ENCODE results near the gene ZNF75A. TPM values are rescaled to one million over a fixed set of nuclear protein-coding genes. Genes with fewer than 3 reads are reported as not detected.

Gene ZNF75A
- total and polyA plus RNA-seq, 8 donors, result 8.0 to 52.5 (median 16.4) TPM

- H3K27ac ChIP-seq, result peak overlapping the region; percentile 98 to 100 (median 99)
- DNase-seq, result no peak
- no peak for TF ChIP-seq POLR2AphosphoS5 (IDR thresholded peaks at IDR 0.05)
- TF ChIP-seq, protein P1, sequence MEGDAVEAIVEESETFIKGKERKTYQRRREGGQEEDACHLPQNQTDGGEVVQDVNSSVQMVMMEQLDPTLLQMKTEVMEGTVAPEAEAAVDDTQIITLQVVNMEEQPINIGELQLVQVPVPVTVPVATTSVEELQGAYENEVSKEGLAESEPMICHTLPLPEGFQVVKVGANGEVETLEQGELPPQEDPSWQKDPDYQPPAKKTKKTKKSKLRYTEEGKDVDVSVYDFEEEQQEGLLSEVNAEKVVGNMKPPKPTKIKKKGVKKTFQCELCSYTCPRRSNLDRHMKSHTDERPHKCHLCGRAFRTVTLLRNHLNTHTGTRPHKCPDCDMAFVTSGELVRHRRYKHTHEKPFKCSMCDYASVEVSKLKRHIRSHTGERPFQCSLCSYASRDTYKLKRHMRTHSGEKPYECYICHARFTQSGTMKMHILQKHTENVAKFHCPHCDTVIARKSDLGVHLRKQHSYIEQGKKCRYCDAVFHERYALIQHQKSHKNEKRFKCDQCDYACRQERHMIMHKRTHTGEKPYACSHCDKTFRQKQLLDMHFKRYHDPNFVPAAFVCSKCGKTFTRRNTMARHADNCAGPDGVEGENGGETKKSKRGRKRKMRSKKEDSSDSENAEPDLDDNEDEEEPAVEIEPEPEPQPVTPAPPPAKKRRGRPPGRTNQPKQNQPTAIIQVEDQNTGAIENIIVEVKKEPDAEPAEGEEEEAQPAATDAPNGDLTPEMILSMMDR (IDR thresholded peaks at IDR 0.05), result no peak
- TF ChIP-seq EP300 (IDR thresholded peaks at IDR 0.05), result no peak
- no peak for TF ChIP-seq POLR2A (IDR thresholded peaks at IDR 0.05)
- 4 to 16% (median 6%) methylated on average over 25 to 56 of the region's 56 CpGs for WGBS, 5 donors
- no peaks in the 10 kb centered on the region for H3K27me3 ChIP-seq
- H3K9me3 ChIP-seq, result peaks cover 6 to 42% (median 29%) of the 10 kb centered on the region in 4 donors
- H3K36me3 ChIP-seq, result peaks cover 20 to 42% (median 40%) of the 10 kb centered on the region in 4 donors
- peak overlapping the region; percentile 78 to 100 (median 99) for H3K4me3 ChIP-seq
- peaks cover 26 to 48% (median 42%) of the 10 kb centered on the region in 4 donors for H3K4me1 ChIP-seq
- intact Hi-C loops (cut with DNase I; ENCODE audit: low total_unique reads), result no loop called here
Measured at GRCh38 chr16:3283543-3284447, 21.5 kb upstream of the ZNF75A start.

GRCh38 chr16:3285131-3285530 lies 20.2 kb upstream of the ZNF75A start:
- WGBS, 5 donors, result 81 to 92% (median 88%) methylated on average over 6 of the region's 6 CpGs
- intact Hi-C loops (cut with DNase I; ENCODE audit: low total_unique reads), result no loop called here

DNA sequence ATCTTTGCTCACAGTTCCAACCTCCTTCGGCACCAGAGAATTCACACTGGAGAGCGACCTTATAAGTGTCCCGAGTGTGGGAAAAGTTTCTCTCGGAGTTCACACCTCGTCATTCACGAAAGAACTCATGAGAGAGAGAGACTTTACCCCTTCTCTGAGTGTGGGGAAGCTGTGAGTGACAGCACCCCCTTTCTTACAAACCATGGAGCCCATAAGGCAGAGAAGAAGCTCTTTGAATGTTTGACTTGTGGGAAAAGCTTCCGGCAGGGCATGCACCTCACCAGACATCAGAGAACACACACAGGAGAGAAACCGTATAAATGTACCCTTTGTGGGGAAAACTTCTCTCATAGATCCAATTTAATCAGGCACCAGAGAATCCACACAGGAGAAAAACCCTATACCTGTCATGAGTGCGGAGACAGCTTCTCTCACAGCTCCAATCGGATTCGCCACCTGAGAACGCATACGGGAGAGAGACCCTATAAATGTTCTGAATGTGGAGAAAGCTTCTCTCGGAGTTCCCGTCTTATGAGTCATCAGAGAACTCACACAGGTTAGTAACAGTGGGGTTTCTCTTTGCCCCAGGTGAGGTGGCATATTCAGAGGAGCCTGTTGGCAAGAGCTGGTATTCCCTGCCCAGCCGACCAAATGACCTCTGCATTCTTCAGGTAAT lies 15.2 kb upstream of the ZNF75A start:
- peaks cover 66 to 100% (median 90%) of the 10 kb centered on the region in 4 donors for H3K9me3 ChIP-seq
- TF ChIP-seq, protein P1 (IDR thresholded peaks at IDR 0.05), result no peak
- TF ChIP-seq POLR2A (IDR thresholded peaks at IDR 0.05), result no peak
- TF ChIP-seq EP300 (IDR thresholded peaks at IDR 0.05), result no peak
- TF ChIP-seq POLR2AphosphoS5 (IDR thresholded peaks at IDR 0.05), result no peak
- H3K4me3 ChIP-seq, result no peak overlapping the region
- no peak overlapping the region for H3K27ac ChIP-seq
- intact Hi-C loops (cut with DNase I; ENCODE audit: low total_unique reads), result loop anchor here (10.0 kb wide), 1 partner anchor 45 kb away; no protein-coding TSS in a partner anchor
- peaks cover 4 to 13% (median 10%) of the 10 kb centered on the region in 4 donors for H3K4me1 ChIP-seq
- DNase-seq, result no peak
- 98 to 99% (median 98%) methylated on average over 16 of the region's 16 CpGs for WGBS, 5 donors
- H3K36me3 ChIP-seq, result peaks cover 64 to 99% (median 89%) of the 10 kb centered on the region in 4 donors
- H3K27me3 ChIP-seq, result no peaks in the 10 kb centered on the region

More at GRCh38 chr16:3285131-3285530, 20.2 kb upstream of the ZNF75A start:
- no peaks in the 10 kb centered on the region for H3K27me3 ChIP-seq
- H3K36me3 ChIP-seq, result peaks cover 33 to 55% (median 53%) of the 10 kb centered on the region in 4 donors
- no peak for DNase-seq
- TF ChIP-seq POLR2AphosphoS5 (IDR thresholded peaks at IDR 0.05) (no peak), POLR2A (IDR thresholded peaks at IDR 0.05) (no peak), EP300 (IDR thresholded peaks at IDR 0.05) (no peak)
- TF ChIP-seq, protein P1 (IDR thresholded peaks at IDR 0.05), result no peak
- peaks cover 26 to 48% (median 42%) of the 10 kb centered on the region in 4 donors for H3K4me1 ChIP-seq
- peak overlapping the region; percentile 78 to 100 (median 99) for H3K4me3 ChIP-seq
- H3K27ac ChIP-seq, result no peak overlapping the region
- H3K9me3 ChIP-seq, result peaks cover 20 to 55% (median 42%) of the 10 kb centered on the region in 4 donors

- no peak for DNase-seq
- Histone ChIP-seq H3K4me3 (no peak overlapping the region), H3K4me1 (no peaks in the 10 kb centered on the region), H3K27ac (no peak overlapping the region), H3K9me3 (peaks cover 84 to 100% (median 98%) of the 10 kb centered on the region in 4 donors), H3K27me3 (no peaks in the 10 kb centered on the region), H3K36me3 (peaks cover 52 to 92% (median 72%) of the 10 kb centered on the region in 4 donors)
- TF ChIP-seq POLR2AphosphoS5 (IDR thresholded peaks at IDR 0.05), result no peak
- TF ChIP-seq EP300 (IDR thresholded peaks at IDR 0.05), result no peak
- TF ChIP-seq POLR2A (IDR thresholded peaks at IDR 0.05), result no peak
- TF ChIP-seq, protein P1 (IDR thresholded peaks at IDR 0.05), result no peak
- intact Hi-C loops (cut with DNase I; ENCODE audit: low total_unique reads), result loop anchor here (10.0 kb wide), 1 partner anchor 48 kb away; no protein-coding TSS in a partner anchor
- WGBS, 5 donors, result 95 to 100% (median 98%) methylated on average over 3 of the region's 3 CpGs
Measured at GRCh38 chr16:3292604-3293003, 12.7 kb upstream of the ZNF75A start.

Data from stomach (tissue), 9 donors.